ENCODE results near the gene ZBTB33.

The ZBTB33 gene

GRCh38 chrX:120305531-120306141 is 55.0 kb downstream of the ZBTB33 start:
- H4K91ac ChIP-seq (ENCODE audit: low read depth, low read length, poor library complexity): no peak overlapping the region
- no peak overlapping the region for H3K14ac ChIP-seq (ENCODE audit: low read length)
- no peak overlapping the region for H2AK5ac ChIP-seq (ENCODE audit: low read depth, low read length)
- H3K4me3 ChIP-seq (ENCODE audit: low read length in 2 of 2): no peak overlapping the region
- no peak overlapping the region for H2AFZ ChIP-seq (ENCODE audit: low read length)
- H3K36me3 ChIP-seq (replicated peaks in 1 of 2; ENCODE audit: control insufficient read depth in 2 of 2, insufficient read depth in 2 of 2, low read length in 2 of 2): no peaks in the 10 kb centered on the region
- WGBS, 2 donors (ENCODE audit: extremely low coverage in 2 of 2, insufficient read length in 2 of 2, insufficient replicate concordance in 1 of 2): no CpG with 5 or more reads among the region's 11 CpGs
- no peak overlapping the region for H2BK5ac ChIP-seq (ENCODE audit: low read length)
- H2BK12ac ChIP-seq (ENCODE audit: low read length): no peak overlapping the region
- H3K27me3 ChIP-seq (ENCODE audit: control insufficient read depth in 3 of 3, insufficient read depth in 3 of 3, low read depth in 1 of 3, low read length in 3 of 3): peaks cover 0 to 62% (median 10%) of the 10 kb centered on the region in 3 experiments
- no peaks in the 10 kb centered on the region for H3K79me1 ChIP-seq (ENCODE audit: low read depth, low read length)
- H3K9me3 ChIP-seq (replicated peaks in 1 of 2; ENCODE audit: control insufficient read depth in 2 of 2, insufficient read depth in 1 of 2, low read depth in 1 of 2, low read length in 2 of 2): no peaks in the 10 kb centered on the region
- no peak overlapping the region for H4K8ac ChIP-seq (ENCODE audit: low read depth, low read length)
- H3K23ac ChIP-seq (ENCODE audit: low read depth, low read length, poor library complexity): no peak overlapping the region
- H3K4me2 ChIP-seq (ENCODE audit: insufficient read depth, low read length, poor library complexity, severe bottlenecking): no peak overlapping the region
- H3K18ac ChIP-seq (ENCODE audit: low read length): no peak overlapping the region
- no peak overlapping the region for H2BK15ac ChIP-seq (ENCODE audit: low read length)
- no peak overlapping the region for H3K4ac ChIP-seq (ENCODE audit: low read length)
- H3K4me1 ChIP-seq (ENCODE audit: control insufficient read depth in 2 of 2, insufficient read depth in 1 of 2, low read depth in 1 of 2, low read length in 2 of 2): peaks cover 2% of the 10 kb centered on the region in 2 donors
- H3K27ac ChIP-seq (replicated peaks; ENCODE audit: low read length): no peak overlapping the region
- DNase-seq (ENCODE audit: low spot score): no peak
- no peak overlapping the region for H3K9ac ChIP-seq (ENCODE audit: low read depth, low read length, poor library complexity)
- no peak overlapping the region for H2BK120ac ChIP-seq (ENCODE audit: low read depth, low read length)

GRCh38 chrX:120306630-120307029 is 56.0 kb downstream of the ZBTB33 start:
- no peak overlapping the region for H3K4me3 ChIP-seq (ENCODE audit: low read length in 2 of 2)
- no peak overlapping the region for H2BK120ac ChIP-seq (ENCODE audit: low read depth, low read length)
- no peaks in the 10 kb centered on the region for H3K79me1 ChIP-seq (ENCODE audit: low read depth, low read length)
- no peak overlapping the region for H2BK15ac ChIP-seq (ENCODE audit: low read length)
- H2AFZ ChIP-seq (ENCODE audit: low read length): no peak overlapping the region
- H3K27me3 ChIP-seq (ENCODE audit: control insufficient read depth in 3 of 3, insufficient read depth in 3 of 3, low read depth in 1 of 3, low read length in 3 of 3): peaks cover 0 to 72% (median 10%) of the 10 kb centered on the region in 3 experiments
- no peak overlapping the region for H3K4ac ChIP-seq (ENCODE audit: low read length)
- H3K9ac ChIP-seq (ENCODE audit: low read depth, low read length, poor library complexity): no peak overlapping the region
- no peak overlapping the region for H3K18ac ChIP-seq (ENCODE audit: low read length)
- H2BK5ac ChIP-seq (ENCODE audit: low read length): no peak overlapping the region
- no CpG with 5 or more reads among the region's 2 CpGs for WGBS, 2 donors (ENCODE audit: extremely low coverage in 2 of 2, insufficient read length in 2 of 2, insufficient replicate concordance in 1 of 2)
- H3K14ac ChIP-seq (ENCODE audit: low read length): no peak overlapping the region
- no peak for DNase-seq (ENCODE audit: low spot score)
- H3K4me1 ChIP-seq (ENCODE audit: control insufficient read depth in 2 of 2, insufficient read depth in 1 of 2, low read depth in 1 of 2, low read length in 2 of 2): peaks cover 2 to 4% of the 10 kb centered on the region in 2 donors
- no peak overlapping the region for H3K27ac ChIP-seq (replicated peaks; ENCODE audit: low read length)
- no peak overlapping the region for H2AK5ac ChIP-seq (ENCODE audit: low read depth, low read length)
- no peaks in the 10 kb centered on the region for H3K36me3 ChIP-seq (replicated peaks in 1 of 2; ENCODE audit: control insufficient read depth in 2 of 2, insufficient read depth in 2 of 2, low read length in 2 of 2)
- no peak overlapping the region for H3K23ac ChIP-seq (ENCODE audit: low read depth, low read length, poor library complexity)
- no peaks in the 10 kb centered on the region for H3K9me3 ChIP-seq (replicated peaks in 1 of 2; ENCODE audit: control insufficient read depth in 2 of 2, insufficient read depth in 1 of 2, low read depth in 1 of 2, low read length in 2 of 2)
- H4K91ac ChIP-seq (ENCODE audit: low read depth, low read length, poor library complexity): no peak overlapping the region
- no peak overlapping the region for H4K8ac ChIP-seq (ENCODE audit: low read depth, low read length)
- no peak overlapping the region for H3K4me2 ChIP-seq (ENCODE audit: insufficient read depth, low read length, poor library complexity, severe bottlenecking)
- no peak overlapping the region for H2BK12ac ChIP-seq (ENCODE audit: low read length)
